CD4-positive, alpha-beta T cell treated with Interleukin-15 for 4 hours (primary cell): Measurements from ENCODE around the gene SAXO1.
"Not testable (repeated sequence)": the region's sequence is repeated elsewhere in the genome, so short reads cannot be mapped to it uniquely, and the experiment has no call there.

Experiments used
- DNase-seq: peaks from one replicate; pipeline ENCODE4 v3.0.0-alpha.2; 2020; ENCODE audit warnings: low spot score

SAXO1 gene

DNA sequence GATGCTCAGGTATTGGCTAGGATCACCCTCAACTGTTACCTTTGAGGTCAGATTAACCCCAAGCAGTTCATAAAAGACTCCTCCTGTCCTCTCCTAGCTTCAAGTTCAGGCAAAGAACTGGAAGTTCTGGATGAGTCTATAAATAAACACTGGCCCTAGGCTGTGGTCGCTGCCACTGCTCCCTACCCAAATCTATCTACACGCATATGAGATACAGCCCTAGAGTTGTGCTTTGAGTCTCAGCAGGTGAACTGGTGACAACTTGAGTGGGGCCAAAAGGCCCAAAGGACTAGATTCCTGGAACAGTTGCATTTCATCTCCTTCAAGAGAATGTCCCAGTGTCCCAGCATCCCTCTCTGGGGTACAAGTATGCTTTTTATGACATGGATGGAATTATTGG is 62.6 kb downstream of the SAXO1 start:
- DNase-seq: no peak

DNA sequence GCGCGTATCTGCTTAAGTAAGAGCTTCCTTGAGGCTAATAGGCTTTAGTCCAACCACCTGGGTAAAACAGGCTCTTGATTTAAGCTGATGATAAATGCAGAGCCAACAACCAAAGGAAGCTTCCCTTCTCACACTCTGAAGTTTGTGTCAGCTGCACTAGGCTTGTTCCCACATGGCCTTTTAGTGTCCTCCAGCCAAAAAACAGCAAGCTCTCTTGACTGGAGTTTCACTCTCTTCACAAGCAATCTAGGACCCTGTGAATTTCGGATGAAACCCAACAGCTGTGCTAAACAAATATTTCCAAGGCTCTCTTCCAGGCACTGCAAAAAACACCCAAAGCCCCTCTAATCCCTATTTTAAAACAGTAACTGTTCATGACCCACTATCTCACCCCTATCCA is 63.9 kb downstream of the SAXO1 start:
- DNase-seq: no peak

DNA sequence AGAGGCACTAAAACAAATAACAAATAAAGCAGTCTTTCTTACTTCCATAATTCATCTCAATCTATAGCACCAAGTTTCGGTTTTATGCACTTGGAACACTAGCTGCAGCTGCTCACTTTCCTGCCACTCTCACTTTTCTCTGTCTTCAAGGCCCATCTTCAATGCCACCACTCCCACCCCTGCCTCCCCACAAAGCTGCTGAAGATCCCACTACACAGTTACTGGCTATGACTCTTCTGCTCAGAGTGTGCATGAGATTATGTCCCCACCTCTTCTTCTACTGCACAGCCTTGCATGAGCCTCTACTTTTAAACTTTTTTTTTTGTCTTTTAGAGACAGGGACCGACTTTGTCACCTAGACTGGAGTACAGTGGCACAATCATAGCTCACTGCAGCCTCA is 77.4 kb downstream of the SAXO1 start:
- DNase-seq: no peak

DNA sequence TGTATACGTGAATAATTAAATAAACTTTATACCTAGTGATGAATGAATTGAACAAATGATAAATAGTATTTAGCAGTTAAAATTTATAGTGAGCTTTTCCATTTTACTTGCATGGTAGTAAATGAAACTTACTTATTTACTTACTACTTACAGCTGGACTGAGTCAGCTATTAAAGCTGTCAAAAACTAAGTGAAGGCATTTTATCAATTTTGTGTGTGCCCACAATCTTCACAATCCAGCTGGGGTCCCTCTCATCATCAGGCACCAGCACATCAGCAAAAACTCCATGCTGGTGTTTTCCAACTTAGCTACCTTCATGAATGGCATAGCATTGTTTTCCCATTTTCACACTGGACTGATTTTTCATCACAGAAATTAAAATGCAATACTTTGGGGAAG is 81.1 kb downstream of the SAXO1 start:
- no peak for DNase-seq

DNA sequence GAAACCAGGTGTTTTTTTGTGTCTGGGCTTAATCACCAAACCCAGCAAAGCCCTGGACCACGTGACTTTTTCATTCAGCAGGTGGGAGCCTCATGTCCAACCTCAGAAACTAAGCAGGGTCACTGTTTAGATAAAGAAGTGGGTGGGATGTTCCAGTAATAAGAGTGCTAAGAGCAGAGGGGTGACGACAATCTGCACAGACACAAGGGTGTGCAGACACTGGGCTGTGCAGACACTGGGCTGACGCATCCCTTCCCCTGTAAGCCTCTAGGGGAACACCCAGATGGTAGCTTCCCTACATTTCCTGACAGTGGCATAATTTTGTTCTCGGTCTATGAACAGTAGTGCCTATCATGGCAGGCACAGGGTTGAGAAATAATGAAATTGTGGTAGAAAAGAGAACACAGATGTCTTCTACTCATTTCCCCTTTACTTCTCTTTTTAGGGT is 85.1 kb downstream of the SAXO1 start:
- no peak for DNase-seq

DNA sequence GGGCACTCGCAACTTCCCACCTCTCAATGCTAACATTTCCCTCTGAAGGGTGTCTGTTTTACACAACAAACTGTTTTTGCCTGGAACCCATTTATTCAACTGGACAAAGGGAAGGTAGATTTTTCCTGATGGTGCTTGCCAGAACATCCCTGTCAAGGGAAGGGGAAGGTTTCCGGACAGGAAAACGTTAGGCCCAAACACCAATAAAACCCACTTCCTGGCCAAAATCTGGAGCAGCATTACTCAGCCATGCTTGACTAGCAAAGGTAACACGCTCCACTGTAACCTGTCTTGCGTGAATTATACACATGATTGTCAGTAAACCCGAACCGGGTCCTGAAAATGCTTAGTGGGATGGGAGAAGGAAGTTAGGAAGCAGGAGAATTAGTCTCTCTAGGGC is 90.2 kb downstream of the SAXO1 start:
- no peak for DNase-seq

DNA sequence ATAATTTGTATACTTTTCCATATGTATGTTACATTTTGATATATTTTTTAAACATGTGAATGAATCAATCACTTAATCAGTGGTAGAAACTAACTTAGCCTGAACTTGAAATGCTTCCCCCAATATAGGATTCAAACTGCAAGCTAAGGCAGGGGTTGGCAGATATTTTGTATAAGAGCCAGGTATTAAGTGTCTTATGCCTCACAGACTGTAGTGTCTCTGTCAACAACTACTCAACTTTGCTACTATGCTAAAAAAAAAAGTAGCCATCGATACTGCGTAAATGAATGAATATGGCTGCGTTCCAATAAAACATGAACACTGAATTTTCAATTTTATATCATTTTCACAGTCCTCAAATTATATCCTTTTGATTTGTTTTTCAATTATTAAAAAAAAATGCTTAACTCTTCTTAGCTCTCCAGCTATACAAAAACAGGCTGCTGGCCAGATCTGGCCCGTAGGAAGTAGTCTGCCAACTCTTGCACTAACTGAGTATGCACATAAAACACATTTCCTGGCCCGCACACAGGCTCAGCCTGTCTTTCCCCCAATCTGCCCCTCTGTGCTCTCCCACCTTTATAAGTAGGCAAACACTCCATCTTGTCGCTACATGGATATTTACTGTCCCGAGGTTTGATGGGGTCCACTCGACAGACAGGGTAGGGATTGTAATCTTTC is 91.8 kb downstream of the SAXO1 start:
- DNase-seq: no peak

DNA sequence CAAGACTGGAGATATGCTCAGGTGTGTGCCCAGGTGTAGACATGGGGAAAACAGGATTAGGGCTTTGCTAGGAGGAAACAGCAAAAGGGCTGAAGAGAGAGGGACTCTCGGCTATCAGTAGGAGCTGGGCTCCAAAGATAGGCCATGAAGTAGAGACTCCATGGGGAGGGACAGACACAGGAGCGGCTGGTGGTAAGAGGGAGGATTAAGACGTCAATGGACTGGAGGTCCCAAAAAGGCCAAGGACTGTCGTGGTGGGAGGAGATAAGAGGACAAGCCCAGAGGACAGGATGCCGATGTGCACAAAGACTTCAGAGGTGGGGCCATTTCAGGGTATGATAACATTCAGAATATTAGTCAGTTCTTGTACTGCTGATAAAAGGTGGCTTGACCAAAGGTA is 93.1 kb downstream of the SAXO1 start:
- DNase-seq: no peak

DNA sequence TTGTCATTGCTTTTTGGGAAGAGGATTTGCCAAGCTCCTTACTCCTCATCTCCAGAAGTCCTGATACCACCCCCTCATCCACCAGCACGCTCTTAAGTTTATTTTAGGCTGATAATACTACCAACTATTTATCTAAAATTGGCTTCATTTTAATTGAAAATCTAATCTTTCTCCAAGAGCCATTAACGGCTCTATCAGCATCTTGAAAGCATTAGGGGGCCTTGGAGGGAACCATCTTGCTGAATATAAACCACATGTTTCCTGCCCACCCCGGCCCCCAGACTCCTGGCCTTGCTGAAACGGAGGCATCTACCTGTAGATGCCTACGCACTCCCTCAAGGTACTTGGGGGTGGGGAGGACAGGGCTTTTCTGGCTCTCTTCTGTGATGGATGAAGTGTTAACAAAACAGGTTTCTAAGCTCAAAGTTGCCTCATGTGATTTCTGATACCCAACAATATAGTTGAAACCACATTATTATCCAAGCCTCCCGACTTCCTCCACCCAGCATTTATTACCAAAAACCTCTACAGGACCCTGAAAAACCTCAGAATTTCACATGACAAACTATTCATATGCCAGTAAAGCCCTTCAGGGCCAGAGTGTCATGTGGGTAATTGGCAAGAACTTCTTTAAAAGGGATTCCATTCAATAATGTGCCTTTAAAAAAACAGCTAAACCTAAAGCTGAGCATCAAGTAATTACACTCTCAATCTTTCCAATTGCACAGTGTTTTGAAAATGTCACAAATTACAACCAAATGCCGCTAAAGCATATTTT is 96.7 kb downstream of the SAXO1 start:
- DNase-seq: no peak

DNA sequence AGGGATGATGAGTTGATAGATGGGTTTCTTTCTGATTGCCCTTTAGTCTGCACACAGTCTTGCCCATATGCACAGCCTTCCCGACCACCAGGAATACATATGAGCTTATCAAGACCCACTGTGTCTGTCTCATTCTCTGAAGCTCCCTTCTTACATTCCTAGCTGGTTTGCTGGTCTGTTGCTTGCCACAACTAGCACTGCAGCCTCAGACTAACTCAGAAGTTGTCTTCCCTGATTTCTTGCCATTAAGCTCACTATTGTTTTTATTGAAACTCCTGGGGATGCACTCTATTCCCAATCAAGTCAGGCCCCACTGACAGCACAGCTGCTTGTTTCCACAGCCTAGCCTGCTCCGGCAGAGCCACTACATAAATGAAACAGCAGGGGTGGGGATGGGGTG is 97.5 kb downstream of the SAXO1 start:
- no peak for DNase-seq

DNA sequence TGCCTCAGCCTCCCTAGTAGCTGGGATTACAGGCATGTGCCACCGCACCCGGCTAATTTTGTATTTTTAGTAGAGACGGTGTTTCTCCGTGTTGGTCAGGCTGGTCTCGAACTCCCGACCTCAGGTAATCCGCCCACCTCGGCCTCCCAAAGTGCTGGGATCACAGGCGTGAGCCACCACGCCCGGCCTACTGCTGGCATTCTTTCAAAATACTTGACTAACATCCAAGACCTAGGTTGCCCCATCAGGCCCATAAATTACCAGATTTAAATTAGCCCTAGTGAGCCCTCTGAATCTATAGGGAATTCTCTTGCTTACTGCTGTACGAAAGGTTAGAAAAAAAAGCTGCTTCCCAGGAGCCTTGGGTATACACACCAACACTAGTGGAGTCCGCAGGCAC is 102.4 kb downstream of the SAXO1 start:
- DNase-seq: not testable (repeated sequence)

DNA sequence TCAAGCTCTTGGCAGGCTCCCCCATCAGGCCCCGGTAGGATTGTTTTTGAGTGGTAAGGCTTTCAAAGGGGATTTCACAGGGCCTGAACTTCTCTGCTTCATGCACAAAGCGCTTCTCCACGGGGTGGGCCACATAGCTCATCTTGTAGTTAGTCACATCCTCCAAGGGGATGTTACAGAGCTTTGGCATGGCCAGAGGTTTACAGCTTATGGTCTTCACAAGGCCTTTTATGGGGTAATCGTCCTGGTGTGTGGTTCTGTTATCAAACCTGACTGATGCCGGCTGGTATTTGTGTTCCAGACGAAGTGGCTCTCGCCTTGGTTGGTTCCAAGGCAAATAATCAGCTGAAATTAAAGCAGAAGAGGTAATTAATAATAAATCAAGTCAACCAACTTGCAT is 104.3 kb downstream of the SAXO1 start:
- no peak for DNase-seq

DNA sequence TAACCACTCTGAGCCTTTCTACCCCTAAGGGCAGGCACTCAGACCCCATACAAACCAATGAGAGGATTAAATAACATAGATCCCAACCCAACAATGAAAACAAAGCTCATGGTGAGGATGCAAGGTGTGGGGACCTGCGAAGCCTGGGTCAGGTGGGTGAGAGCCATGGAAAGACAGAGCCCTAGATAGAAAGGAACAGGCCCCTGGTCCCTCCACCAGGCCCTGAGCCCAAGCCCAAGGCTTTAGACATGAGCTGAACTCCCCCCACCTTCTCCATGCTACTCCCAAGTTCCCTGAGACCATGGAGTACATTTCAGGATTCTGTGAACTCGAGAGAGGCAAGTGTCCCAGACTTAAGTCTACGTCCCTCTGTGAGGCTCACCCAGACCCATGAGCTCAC is 106.5 kb downstream of the SAXO1 start:
- no peak for DNase-seq

DNA sequence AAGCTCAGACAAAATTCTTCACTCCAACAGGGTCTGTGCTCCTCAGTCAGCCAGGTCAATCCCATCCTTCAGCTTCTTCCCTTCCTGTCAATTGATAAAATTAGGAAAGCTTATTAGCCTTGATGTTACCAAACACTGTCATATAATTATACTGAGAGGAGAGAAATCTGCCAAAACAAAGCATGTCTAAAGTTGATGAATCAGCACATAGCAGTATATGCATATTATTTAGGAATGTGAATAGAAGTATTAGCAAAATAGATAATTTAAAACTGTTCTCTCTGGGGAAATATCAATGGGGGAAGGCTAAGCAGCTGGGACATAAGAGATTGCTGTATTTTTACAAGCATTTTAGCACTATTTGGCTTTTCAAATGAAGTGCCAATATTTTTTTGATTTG is 107.1 kb downstream of the SAXO1 start:
- no peak for DNase-seq

DNA sequence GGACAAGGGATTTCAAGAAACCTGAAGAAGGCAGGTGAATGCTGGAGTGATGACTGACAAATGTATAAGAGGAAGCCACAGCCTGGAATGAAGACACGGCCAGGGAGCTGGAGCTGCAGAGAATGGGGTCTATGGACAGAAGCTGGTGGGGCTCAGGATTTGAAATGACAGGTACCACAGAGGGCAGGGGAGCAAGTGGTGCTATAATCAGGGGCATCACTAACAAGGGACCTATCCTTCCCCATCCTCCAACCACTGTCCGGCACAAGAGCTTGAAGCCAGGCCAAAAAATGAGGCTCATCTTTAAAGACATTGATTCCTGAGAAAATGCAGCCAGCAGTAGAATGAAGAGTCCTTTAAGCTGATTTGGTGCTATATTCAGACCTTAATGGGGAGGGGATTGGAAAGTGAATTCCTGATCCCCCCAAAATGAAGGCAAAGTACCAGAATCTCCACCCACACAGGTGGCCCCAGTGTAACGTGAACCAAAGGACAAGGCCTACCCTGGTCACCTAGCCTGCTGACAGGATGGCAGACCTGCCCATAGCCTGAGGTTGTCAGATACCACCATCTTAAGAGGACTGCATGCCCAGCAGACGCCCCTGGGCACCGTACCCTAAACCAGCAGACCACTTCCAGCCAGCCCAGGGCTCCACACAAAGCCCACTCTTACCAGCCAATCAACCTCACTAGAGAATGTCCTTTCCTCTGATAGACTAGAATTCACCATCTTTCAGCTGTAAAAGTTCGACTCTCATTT is 109.2 kb downstream of the SAXO1 start:
- no peak for DNase-seq

DNA sequence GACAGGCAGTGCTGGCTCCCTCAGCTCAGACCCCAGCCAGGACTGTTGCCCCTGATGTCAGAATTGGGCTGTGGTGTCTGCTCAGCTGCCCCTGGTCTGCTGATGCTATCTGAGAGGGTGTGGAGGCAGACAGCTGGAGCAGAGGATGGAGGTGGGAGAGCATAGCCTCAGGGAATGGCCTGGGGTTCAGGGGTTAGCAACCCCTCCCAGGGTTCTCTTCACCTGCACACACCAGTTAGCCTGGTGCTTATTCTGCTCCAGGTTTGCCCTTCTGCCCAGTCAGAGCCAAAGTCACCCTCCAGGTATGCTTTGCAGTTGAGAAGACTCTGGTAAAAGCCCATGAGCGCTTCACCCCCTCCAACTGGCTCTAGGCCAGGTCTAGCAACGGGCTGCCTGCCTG is 109.8 kb downstream of the SAXO1 start:
- no peak for DNase-seq

DNA sequence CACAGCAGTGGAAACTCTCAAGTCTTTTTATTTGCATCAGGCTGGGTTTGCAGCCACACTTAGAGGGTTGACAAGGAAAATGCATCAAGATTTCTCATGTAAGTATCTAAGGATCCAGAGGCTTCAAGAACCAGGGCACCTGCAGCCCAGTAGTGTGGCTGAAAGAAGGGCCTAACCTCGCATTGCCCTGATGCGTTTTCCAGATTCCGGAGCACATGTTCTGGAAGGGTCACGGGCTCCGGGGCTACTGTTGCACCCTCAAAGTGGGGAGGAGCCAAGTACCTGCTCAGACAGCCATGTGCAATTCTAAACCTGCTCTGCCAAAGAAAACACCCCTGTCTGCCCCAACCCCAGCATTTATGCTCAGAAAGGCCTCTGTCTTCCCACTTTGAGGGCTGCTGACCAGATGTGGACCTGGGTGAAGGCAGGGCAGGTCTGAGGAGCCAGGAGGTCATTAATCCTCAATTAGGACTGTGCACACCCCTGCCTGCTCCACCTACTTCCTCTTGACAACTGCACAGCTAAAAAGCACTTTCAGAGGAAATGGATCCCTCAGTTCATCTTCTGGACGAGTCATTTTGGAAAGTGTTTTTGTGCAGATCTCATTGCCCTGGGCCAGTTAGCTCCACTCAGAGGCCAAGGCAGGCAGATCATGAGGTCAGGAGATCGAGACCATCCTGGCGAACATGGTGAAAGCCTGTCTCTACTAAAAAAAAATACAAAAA is 110.7 kb downstream of the SAXO1 start:
- DNase-seq: no peak

DNA sequence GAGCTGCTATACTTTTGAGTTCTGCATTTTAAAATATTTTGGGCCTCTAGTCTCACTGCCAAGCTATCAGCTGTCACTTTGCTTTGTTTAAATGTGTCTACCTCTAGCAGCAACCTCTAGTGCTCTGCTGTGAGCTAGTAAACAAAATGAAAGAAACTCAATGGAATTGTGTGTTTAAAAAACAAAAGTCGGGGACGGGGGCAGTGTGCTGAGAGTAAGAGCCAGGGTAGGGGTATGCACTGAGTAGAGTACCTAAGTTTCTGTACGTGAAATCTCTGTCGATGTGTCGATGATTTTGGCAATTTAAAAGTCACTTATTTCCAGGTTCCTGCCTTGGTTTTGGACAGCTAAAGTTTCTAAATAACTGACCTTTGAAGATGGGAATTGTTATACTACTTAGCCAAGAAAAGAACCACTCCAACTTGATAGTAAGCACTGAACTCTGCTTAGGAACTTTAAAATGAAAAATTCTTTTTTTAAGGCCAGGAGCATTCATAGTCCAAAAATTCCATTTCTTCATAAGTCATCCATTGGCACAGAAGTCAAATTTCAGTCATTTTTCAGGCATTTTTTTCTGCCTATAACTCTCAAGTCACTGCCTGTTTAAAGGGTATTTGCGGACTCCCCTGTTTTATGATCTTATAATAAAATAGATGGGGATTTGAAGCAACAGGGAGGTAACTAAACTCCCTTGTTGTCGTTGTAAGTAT is 111.5 kb downstream of the SAXO1 start:
- no peak for DNase-seq

DNA sequence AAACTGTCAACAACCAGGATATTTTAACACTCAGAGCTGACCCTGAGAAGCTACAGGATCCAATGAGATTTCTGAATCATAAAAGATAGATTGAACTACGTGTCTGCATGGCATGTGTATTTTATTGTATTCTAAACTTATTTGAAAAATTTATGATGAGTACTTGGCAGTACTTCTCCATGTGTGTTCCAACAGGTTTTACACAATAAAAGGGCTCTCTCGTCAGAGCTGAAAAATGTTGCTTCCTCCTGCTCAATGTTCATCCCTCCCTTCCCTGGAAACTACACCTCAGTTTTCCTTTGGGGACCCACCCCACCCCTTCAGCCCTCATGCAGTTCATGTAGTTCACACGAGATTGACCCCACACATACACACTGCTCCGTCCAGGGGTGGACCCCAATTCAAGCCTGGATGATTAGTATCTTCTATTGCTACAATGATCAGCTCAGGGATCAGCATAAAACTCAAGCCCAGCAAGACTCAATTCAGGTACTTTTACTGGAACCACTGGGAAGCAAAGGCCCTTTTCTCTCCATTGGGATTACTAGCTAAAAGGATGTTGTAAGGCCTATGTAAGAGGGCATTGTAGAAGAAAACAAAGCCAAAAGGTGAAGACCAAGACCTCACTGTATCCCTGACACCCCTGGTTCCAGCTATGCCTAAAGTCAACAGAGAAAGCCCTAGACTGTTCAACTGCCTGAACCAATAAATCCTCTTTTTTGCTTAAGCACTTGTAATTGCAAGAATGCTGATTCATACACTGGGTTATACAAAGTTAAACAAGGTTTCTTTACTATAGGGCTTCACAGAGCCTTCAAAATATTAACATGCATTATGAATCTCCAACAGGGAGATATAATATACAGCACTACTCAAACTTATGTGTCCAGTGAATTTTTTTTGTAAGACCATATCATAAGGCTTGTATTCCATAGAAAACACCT is 112.6 kb downstream of the SAXO1 start:
- no peak for DNase-seq

DNA sequence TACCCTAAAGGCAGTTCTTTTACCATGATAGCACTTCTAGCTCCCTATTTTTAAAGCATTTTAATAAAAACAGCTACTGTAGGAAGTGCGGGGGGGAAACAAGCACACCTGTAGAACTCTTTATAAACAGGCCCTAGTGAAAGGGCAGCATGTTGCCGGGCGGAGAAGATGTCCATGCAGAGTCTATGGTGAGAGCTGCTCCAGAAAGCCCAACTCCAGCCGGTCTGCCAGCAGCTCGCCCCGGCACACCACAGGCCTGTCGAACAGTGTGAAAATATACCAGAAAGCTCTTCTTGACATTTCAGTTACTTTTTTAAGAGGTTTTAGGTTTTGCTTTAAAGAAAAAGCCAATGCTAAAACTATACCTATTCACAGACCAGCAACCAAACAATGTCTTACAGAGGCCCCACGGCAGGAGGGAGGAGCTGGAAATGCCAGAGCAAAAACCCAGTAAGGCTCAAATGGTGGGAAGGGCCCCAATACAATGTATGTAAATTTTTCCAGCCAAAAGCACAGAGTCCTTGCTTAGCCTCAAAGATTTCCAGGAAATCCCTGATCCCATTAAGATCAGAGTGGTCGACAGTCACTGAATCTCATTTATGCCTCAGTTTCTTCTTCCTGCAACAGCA is 121.2 kb downstream of the SAXO1 start:
- DNase-seq: no peak
